ENCODE results near the gene TWSG1. TPM values are rescaled to one million over a fixed set of nuclear protein-coding genes. Genes with fewer than 3 reads are reported as not detected.
"Not testable (repeated sequence)": the region's sequence is repeated elsewhere in the genome, so short reads cannot be mapped to it uniquely, and the experiment has no call there.

Gene TWSG1
- total RNA-seq, 2 experiments from 2014 or later, result 11.0 to 12.2 TPM

DNA sequence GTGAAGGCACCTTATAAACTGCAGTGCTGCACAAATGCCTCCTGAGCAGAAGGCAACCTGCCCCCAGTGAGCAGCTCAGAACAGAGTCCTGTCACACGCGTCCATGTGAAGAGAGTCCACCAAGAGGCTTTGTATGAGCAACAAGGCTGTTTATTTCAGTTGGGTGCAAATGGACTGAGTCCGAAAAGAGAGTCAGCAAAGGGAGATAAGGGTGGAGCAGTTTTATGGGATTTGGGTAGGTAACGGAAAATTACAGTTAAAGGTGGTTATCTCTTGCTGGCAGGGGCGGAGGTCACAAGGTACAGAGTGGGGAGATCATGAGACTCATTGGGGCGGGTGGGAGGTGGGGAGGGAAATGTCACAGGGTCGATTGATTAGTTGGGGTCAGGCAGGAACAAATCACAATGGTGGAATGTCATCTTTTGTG is 87.3 kb downstream of the TWSG1 start:
- Mint-ChIP-seq H3K4me3 (no peak overlapping the region), H3K4me1 (ENCODE audit: low read depth) (no peaks in the 10 kb centered on the region), H3K27ac (no peak overlapping the region), H3K27me3 (no peaks in the 10 kb centered on the region), H3K9me3 (no peaks in the 10 kb centered on the region), H3K36me3 (no peaks in the 10 kb centered on the region)
- CTCF ChIA-PET, result no interaction called here
- DNase-seq, result no peak
- intact Hi-C loops (cut with micrococcal nuclease), result no loop called here
- POLR2A ChIA-PET, result no interaction called here

DNA sequence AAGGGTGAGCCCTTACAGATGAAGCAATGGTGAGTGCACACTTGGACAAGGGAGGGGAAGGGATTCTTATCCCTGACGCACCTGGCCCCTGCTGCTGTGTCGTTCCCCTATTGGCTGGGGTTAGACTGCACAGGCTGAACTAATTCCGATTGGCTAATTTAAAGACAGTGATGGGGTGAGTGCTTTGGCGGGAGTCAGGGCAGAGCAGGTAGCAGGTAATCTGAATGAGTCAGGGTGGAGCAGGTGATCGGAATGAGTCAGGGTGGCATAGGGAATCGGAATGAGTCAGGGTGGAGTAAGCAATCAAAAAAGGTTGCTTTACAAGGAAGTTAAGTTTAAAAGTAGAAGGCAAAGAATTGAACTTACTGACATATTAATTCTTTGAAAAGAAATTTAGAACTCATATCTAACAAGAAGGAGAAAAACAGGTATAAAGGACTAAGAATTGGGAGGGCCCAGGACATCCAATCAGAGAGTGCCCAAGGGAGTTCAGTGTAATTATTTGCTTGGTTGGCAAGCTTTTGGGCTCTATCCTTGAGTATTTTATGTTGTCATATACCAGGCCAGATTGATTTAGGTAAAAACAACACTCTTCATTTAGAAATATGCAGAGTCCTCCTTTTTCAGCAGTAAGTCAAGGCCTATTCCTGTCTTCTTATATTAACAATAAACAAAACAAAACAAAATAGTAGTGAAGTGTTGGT is 88.4 kb downstream of the TWSG1 start:
- no peak overlapping the region for H3K27ac Mint-ChIP-seq
- intact Hi-C loops (cut with micrococcal nuclease), result no loop called here
- H3K36me3 Mint-ChIP-seq, result no peaks in the 10 kb centered on the region
- ChIA-PET POLR2A (no interaction called here), CTCF (interaction anchor here (1.1 kb wide), 1 partner anchor 93 kb away, joined by 3 read pairs; no protein-coding TSS in a partner anchor)
- no peaks in the 10 kb centered on the region for H3K27me3 Mint-ChIP-seq
- H3K4me3 Mint-ChIP-seq, result no peak overlapping the region
- H3K9me3 Mint-ChIP-seq, result no peaks in the 10 kb centered on the region
- DNase-seq, result no peak
- no peaks in the 10 kb centered on the region for H3K4me1 Mint-ChIP-seq (ENCODE audit: low read depth)

DNA sequence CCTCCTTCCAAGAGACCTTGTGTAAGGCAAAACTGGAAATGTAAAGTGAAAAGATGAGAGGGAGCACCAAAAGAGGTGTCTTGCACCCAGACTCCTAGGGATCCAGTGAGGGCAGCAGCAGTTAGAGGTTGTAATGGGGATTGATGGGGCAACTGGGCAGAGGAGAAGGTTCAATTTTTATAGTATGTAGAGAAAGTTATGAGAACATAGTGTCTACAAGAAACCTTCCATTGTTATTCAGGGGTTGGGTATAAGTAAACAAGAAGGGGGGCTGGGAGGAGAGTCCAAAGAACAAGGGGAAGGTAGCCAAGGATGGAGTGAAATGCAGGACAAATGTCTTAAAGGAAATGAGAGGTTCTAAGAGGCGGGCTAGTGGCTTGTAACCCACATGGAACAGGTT is 89.1 kb downstream of the TWSG1 start:
- POLR2A ChIA-PET; H3K27ac Mint-ChIP-seq; H3K4me3 Mint-ChIP-seq; H3K36me3 Mint-ChIP-seq; H3K27me3 Mint-ChIP-seq; intact Hi-C loops (cut with micrococcal nuclease); H3K9me3 Mint-ChIP-seq; DNase-seq; H3K4me1 Mint-ChIP-seq (ENCODE audit: low read depth): not testable (repeated sequence)
- CTCF ChIA-PET, result interaction anchor here (1.1 kb wide), 1 partner anchor 93 kb away, joined by 3 read pairs; no protein-coding TSS in a partner anchor

DNA sequence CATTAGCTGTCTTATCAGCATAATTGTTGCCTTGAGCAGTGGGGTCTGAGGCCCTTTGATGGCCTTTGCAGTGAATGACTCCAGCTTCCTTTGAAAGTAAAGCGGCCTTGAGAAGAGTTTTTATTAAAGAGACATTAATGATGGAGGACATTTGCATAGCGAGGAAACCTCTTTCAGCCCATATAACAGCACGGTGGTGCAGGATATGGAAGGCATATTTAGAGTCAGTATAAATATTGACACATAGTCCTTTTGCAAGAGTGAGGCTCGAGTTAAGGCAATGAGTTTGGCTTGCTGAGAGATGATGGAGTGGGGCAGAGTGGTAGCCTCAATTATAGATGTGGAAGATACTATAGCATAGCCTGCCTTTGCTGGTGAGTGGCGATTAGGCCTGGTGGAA is 89.7 kb downstream of the TWSG1 start:
- CTCF ChIA-PET; H3K27me3 Mint-ChIP-seq; H3K27ac Mint-ChIP-seq; intact Hi-C loops (cut with micrococcal nuclease); H3K9me3 Mint-ChIP-seq; H3K36me3 Mint-ChIP-seq; H3K4me3 Mint-ChIP-seq; DNase-seq; POLR2A ChIA-PET; H3K4me1 Mint-ChIP-seq (ENCODE audit: low read depth): not testable (repeated sequence)

GRCh38 chr18:9426753-9427152 is 92.2 kb downstream of the TWSG1 start:
- Mint-ChIP-seq H3K9me3 (no peaks in the 10 kb centered on the region), H3K27me3 (peaks cover 6% of the 10 kb centered on the region), H3K36me3 (no peaks in the 10 kb centered on the region), H3K4me1 (ENCODE audit: low read depth) (no peaks in the 10 kb centered on the region), H3K4me3 (no peak overlapping the region), H3K27ac (no peak overlapping the region)
- POLR2A ChIA-PET, result no interaction called here
- no peak for DNase-seq
- intact Hi-C loops (cut with micrococcal nuclease), result no loop called here
- CTCF ChIA-PET, result no interaction called here

DNA sequence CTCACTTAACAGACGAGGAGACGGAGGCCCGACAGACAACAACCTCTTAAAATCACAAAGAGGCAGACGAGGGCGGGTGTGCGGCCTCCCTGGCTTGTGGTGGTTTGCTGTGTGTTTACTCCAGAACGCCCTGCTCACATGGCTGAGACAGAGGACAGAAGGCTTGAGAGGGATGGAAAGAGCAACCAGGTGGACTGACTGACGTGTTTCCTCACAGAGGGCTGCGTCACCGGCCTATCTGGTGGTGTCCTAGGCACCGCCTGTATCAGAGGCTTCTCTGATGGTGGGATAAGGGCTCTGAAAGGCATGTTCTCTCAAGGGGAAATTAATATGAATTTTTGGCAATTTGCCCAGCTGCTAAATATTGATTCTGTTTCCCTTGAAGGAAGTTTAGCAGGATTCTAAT is 93.7 kb downstream of the TWSG1 start:
- no peak overlapping the region for H3K4me3 Mint-ChIP-seq
- H3K27me3 Mint-ChIP-seq, result peaks cover 7% of the 10 kb centered on the region
- no peaks in the 10 kb centered on the region for H3K9me3 Mint-ChIP-seq
- H3K4me1 Mint-ChIP-seq (ENCODE audit: low read depth), result no peaks in the 10 kb centered on the region
- ChIA-PET CTCF (no interaction called here), POLR2A (no interaction called here)
- intact Hi-C loops (cut with micrococcal nuclease), result no loop called here
- no peak overlapping the region for H3K27ac Mint-ChIP-seq
- DNase-seq, result no peak
- H3K36me3 Mint-ChIP-seq, result no peaks in the 10 kb centered on the region

GRCh38 chr18:9428862-9429661 is 94.5 kb downstream of the TWSG1 start:
- no peaks in the 10 kb centered on the region for H3K4me1 Mint-ChIP-seq (ENCODE audit: low read depth)
- ChIA-PET CTCF (no interaction called here), POLR2A (no interaction called here)
- H3K27me3 Mint-ChIP-seq, result peaks cover 8% of the 10 kb centered on the region
- H3K36me3 Mint-ChIP-seq, result no peaks in the 10 kb centered on the region
- no peak overlapping the region for H3K4me3 Mint-ChIP-seq
- no peak overlapping the region for H3K27ac Mint-ChIP-seq
- H3K9me3 Mint-ChIP-seq, result no peaks in the 10 kb centered on the region
- no peak for DNase-seq
- intact Hi-C loops (cut with micrococcal nuclease), result no loop called here

DNA sequence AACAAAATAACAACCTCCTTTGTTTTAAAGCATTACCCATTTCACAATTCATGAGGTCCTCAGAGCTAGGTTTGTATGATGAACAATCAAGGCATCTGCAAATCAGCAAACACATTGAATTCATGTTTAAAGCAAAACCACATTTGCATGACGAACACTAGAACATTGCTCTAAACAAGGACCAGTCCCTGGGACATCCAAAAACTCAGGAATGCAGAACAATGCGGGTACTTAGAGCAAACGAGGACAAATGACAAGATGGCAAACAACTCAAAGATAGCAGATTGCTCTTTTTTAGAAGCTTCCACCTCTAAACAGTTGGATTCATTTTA is 95.1 kb downstream of the TWSG1 start:
- H3K27me3 Mint-ChIP-seq, result peaks cover 9% of the 10 kb centered on the region
- intact Hi-C loops (cut with micrococcal nuclease), result no loop called here
- no peaks in the 10 kb centered on the region for H3K9me3 Mint-ChIP-seq
- no peaks in the 10 kb centered on the region for H3K36me3 Mint-ChIP-seq
- ChIA-PET CTCF (no interaction called here), POLR2A (no interaction called here)
- no peaks in the 10 kb centered on the region for H3K4me1 Mint-ChIP-seq (ENCODE audit: low read depth)
- DNase-seq, result no peak
- H3K27ac Mint-ChIP-seq, result no peak overlapping the region
- no peak overlapping the region for H3K4me3 Mint-ChIP-seq

DNA sequence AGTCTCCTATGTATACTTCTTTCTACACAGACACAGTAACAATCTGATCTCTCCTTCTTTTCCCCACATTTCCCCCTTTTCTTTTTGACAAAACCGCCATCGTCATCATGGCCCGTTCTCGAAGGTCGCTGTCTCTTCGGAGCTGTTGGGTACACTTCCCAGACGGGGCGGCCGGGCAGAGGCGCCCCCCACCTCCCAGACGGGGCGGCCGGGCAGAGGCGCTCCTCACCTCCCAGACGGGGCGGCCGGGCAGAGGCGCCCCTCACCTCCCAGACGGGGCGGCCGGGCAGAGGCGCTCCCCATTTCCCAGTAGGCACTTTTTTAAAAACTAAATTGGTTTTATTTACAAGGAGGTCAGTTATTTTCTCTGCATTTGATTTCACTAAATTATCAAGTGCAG is 95.7 kb downstream of the TWSG1 start:
- H3K9me3 Mint-ChIP-seq; CTCF ChIA-PET; H3K36me3 Mint-ChIP-seq; POLR2A ChIA-PET; H3K4me1 Mint-ChIP-seq (ENCODE audit: low read depth); DNase-seq; H3K27me3 Mint-ChIP-seq; H3K27ac Mint-ChIP-seq; H3K4me3 Mint-ChIP-seq; intact Hi-C loops (cut with micrococcal nuclease): not testable (repeated sequence)

- no peaks in the 10 kb centered on the region for H3K4me1 Mint-ChIP-seq (ENCODE audit: low read depth)
- H3K27me3 Mint-ChIP-seq, result peaks cover 9% of the 10 kb centered on the region
- ChIA-PET CTCF (no interaction called here), POLR2A (no interaction called here)
- H3K4me3 Mint-ChIP-seq, result no peak overlapping the region
- H3K36me3 Mint-ChIP-seq, result no peaks in the 10 kb centered on the region
- intact Hi-C loops (cut with micrococcal nuclease), result no loop called here
- DNase-seq, result no peak
- H3K9me3 Mint-ChIP-seq, result no peaks in the 10 kb centered on the region
- no peak overlapping the region for H3K27ac Mint-ChIP-seq
These were observed 96.7 kb downstream of the TWSG1 start for GRCh38 chr18:9431296-9431695.

- H3K4me1 Mint-ChIP-seq (ENCODE audit: low read depth); H3K36me3 Mint-ChIP-seq; POLR2A ChIA-PET; DNase-seq; H3K27me3 Mint-ChIP-seq; H3K27ac Mint-ChIP-seq; H3K4me3 Mint-ChIP-seq; intact Hi-C loops (cut with micrococcal nuclease); H3K9me3 Mint-ChIP-seq: not testable (repeated sequence)
- CTCF ChIA-PET, result interaction anchor here (1.0 kb wide), 1 partner anchor 18 kb away, joined by 3 read pairs; no protein-coding TSS in a partner anchor
These were observed 98.5 kb downstream of the TWSG1 start for GRCh38 chr18:9433122-9433521.

DNA sequence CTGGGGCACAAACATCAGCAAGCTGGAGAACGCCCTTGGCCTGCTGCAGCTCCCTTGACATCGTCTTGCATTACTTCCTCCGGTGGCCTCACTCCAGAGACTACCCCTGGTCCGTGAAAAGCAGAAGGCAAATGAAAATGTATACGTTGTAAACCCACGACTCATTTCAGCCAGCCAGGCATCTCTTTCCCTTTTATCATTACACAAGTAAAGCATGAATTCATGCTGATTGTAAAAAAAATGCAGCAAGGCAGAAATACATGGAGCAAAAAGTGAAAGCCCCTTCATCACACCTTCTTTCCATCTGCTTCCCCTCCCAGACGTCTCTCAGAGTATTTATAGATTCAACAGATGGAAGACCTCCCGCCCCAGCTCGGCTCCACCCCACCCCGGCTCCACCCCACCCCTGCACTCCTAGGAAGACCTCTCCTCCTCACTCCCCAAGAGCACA is 99.1 kb downstream of the TWSG1 start:
- ChIA-PET POLR2A (no interaction called here), CTCF (interaction anchor here (1.0 kb wide), 1 partner anchor 18 kb away, joined by 3 read pairs; no protein-coding TSS in a partner anchor)
- H3K27me3 Mint-ChIP-seq, result peaks cover 9% of the 10 kb centered on the region
- H3K4me1 Mint-ChIP-seq (ENCODE audit: low read depth), result no peaks in the 10 kb centered on the region
- H3K27ac Mint-ChIP-seq, result no peak overlapping the region
- intact Hi-C loops (cut with micrococcal nuclease), result no loop called here
- H3K4me3 Mint-ChIP-seq, result no peak overlapping the region
- no peaks in the 10 kb centered on the region for H3K36me3 Mint-ChIP-seq
- no peak for DNase-seq
- H3K9me3 Mint-ChIP-seq, result no peaks in the 10 kb centered on the region

All from activated CD4-positive, alpha-beta memory T cell treated with anti-CD3 and anti-CD28 coated beads for 36 hours (primary cell).